NCI-H2029 treated with DMSO at 0.1 percent for 48 hours (cell line): ENCODE results near the gene LARGE1.

Source experiments
- DNase-seq: peaks from one replicate; lab custom pipeline; 2025; lab: John Stamatoyannopoulos, UW

The LARGE1 gene

GRCh38 chr22:33920197-33920540, at the start of gene LARGE1:
LARGE1 (minus strand) TSS chr22:33920476.
- no peak for DNase-seq

- DNase-seq: no peak
These were observed 48.8 kb upstream of the LARGE1 start for GRCh38 chr22:33969045-33969444.

DNA sequence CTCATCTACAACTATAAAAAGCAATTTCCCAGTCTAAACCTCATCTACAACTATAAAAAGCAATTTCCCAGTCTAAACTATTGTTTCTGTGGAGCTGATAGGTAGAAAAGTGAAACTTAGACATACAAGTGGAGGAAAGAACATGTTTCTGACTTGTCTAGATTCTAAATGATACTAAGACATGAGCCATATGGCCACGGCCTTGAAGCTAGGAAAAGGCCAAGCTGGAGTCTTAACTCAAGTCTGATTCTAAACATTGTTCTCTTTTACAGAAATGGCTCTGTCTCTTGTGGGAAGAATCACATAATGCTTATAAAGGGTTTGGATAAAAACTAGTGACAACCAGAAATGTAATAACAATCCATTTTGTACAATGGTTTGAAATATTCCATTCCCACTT, 43.8 kb upstream of the LARGE1 start:
- DNase-seq: no peak

GRCh38 chr22:33962409-33962808, 42.1 kb upstream of the LARGE1 start:
- DNase-seq: no peak

- DNase-seq: no peak
These were observed 38.5 kb upstream of the LARGE1 start for GRCh38 chr22:33958741-33959140.

GRCh38 chr22:33957086-33957485, 36.8 kb upstream of the LARGE1 start:
- DNase-seq: no peak

DNA sequence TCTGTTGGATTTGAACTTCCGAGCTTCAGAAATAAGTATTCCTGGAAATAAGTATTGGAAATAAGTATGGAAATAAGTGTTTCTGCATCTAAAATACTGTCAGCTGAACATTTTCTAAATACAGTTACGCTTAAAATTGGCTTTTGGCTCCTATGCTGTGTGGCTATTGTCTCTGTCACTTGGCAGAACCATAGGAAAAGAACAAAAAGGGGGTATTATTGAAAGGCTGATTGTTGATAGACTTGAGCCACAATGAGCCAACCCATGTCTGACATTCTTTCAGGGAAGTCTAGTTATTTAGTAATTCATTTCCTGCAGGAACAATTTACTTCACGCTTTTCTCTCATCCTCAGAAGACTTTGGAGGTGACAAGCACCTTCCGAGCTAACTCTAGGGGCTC, 32.5 kb upstream of the LARGE1 start:
- DNase-seq: no peak

GRCh38 chr22:33940741-33941140, 20.5 kb upstream of the LARGE1 start:
- DNase-seq: no peak

- DNase-seq: no peak
These were observed 12.7 kb upstream of the LARGE1 start for GRCh38 chr22:33932997-33933396.

DNA sequence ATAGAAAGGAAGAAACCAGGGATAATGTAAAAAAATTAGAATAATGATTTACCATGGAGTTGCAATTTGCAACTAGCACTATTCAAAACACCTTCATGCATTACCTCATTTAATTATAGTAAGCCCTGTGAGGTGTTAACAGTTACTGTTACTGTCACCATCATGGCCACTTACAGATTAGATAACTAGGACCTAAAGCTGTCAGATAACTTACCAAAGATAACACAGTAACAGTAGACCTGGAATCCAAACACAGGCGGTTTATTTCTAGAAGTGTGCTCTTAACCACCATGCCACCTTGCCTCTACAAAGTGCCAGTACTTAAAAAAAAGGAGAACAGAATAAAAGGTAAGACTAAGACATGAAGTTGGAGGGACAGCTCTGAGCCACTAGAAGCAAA, 11.1 kb upstream of the LARGE1 start:
- DNase-seq: no peak

- no peak for DNase-seq
These were observed 7.5 kb upstream of the LARGE1 start for GRCh38 chr22:33927752-33928151.

GRCh38 chr22:33925194-33925593, 4.9 kb upstream of the LARGE1 start:
- DNase-seq: no peak

DNA sequence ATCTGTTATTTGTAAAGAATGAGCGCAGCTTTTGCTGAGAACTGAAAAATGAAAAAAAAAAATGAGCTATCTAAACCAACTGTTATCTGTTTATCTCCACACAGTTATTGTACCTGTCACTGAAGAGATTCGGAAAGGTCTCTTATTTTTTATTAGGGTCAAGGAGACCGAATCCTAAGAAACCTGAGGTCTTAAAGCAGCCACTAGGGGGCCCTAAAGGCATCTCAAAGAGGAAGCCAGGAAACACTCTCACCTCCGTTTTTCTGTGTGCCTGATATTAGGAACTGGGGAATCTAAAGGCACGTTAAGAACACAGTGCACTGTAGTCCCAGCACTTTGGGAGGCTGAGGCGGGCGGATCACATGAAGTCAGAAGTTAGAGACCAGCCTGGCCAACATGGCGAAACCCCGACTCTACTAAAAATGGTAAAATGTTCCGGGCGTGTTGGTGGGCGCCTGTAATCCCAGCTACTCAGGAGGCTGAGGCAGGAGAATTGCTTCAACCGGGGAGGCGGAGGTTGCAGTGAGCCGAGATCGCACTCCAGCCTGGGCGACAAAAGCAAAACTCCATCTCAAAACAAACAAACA, 3.5 kb upstream of the LARGE1 start:
- peak; percentile 41 for DNase-seq

DNA sequence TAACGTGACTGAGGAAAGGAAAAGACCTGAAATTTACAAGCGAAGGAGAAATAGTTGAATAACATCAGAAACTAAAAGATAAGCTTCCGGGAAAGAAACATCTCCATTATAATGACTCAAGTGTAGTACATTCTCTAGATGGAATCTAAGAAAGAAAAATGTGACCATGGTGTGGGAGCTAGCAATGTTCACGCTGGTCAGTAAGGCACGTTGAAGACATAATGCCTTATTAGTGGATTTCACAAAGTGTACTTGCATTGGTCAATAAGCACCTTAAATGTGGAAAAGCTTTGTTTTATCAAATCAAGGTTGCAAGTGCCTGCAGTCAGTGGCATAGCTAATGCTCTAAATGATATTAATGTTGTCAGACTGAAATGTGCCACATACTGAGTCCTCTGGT, 2.8 kb upstream of the LARGE1 start:
- DNase-seq: no peak

GRCh38 chr22:33922349-33922681, 2.0 kb upstream of the LARGE1 start:
- no peak for DNase-seq

GRCh38 chr22:33921525-33922348, 1.5 kb upstream of the LARGE1 start:
- DNase-seq: no peak

DNA sequence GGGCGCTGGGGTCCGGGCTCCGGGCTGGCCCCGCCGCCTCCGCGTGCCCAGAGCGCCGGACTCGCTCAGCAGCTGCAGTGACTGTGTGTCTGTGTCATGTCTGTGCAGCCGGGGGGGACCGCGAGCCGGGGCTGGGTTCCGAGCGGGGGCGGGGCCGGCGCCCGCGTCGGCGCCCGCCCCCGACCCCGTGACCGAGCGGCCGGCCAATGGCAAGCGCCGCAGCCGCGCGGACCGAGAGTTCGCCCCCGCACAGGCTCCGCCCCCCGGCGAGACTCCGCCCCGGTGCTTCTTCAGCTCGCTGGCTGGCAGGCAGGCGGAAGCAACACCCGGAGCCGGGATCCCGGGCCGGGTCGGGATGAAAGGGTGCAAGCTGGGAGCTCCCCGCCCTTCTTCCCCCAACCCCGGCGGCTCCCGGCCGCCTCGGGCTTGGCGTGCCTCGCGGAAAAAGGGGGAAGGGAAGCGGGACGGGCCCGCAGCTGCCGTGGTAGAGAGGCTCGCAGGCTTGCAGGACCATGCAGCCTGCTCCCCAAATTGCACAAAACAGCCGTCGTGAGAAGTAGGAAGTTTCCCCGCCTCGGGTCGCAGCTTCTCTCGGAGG, 750 bp upstream of the LARGE1 start:
- DNase-seq: peak; percentile 78

- DNase-seq: no peak
These were observed 682 bp downstream of the LARGE1 start for GRCh38 chr22:33919391-33920196.

DNA sequence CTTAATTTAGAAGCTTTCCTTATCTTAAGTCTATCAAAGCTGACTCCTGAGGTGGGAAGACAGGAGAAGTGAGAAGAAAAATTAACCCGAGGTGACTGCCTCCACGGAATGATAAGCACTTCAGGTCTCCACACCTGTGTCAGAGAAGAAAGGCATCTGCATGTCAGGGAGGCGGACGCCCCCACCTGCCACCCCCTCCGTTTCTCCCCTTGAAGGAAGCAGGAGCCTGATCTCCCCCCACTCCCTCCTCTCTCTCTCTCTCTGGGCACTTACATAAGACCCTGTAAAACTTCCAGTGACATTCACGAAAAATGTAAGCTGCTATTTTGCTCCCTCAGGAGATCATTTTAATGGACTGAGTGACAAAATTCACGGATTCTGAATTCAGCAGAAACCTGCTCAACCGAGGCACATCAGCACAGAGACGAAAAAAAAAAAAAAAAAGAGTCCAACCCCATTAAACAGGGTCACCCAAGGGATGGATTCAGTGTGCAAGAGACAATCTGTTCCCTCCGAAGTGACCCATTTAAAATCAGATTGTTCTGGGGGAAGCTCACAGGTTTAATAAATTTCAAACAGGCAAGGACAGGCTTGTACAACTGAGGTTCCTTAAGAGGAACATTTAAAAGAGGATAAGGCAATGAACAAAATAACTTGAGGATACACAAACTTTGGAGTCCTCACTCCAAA, 1.5 kb downstream of the LARGE1 start:
- no peak for DNase-seq

DNA sequence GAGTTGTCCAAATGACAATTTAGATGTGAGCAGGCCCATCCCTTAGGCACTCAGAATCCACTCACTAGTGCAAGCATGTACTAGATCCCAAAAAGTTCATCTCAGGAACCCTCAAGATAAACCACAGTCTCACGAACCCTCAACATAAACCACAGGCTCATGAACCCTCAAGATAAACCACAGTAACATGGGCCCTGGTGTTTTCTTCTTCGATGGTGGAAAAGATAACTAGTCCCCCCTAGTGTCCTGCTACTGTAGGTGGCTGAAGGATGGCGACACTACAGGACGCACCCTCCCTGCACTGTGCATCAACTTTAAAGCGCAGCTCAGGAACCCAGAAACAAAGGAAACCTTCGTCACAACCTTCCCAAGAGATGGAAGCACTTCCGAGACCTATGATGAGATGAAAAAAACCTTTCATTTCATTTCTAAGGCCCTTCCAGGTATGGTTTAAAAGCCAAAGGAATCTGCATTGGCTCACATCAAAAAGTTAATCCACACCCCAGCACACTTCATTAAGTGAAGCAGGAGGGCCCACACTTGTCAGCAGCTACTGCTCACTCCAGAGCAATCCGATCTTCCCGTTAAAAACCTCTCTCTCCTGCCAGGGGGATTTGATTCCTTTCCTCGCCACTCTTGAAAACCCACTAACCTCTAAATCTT, 2.4 kb downstream of the LARGE1 start:
- no peak for DNase-seq

DNA sequence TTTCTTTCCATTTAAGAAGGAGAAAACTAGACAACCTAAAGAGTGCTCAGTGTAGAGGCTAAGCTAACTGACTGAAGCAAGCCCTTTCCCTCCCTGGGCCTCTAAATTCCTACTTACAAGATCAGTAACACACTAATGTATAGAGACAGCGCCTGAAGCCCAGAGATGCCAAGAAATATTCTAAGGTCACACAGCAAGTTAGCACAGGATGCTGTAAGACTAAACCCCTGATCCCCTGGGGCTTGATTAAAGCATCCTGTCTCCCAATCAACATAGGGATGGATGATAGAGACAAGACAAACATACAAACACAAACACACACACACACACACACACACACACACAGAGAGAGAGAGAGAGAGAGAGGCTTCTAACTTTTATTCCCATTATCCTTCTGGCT, 5.6 kb downstream of the LARGE1 start:
- no peak for DNase-seq

- DNase-seq: no peak
These were observed 6.1 kb downstream of the LARGE1 start for GRCh38 chr22:33914131-33914530.
